GM08714 (cell line): ENCODE data around the gene PCDHAC2.

Experiments used
- H3K4me3 ChIP-seq: fragments of 200-500 bp; sonication (Bioruptor generic); 2 replicates; pipeline ENCODE4 v1.5.1; 2014; ENCODE audit warnings: mild to moderate bottlenecking, low read length, inconsistent platforms
- ZNF274 ChIP-seq: IDR thresholded peaks from 2 replicates; pipeline ENCODE4 v1.6.1; 2012; ENCODE audit warnings: mild to moderate bottlenecking, low read depth, low read length

Gene PCDHAC2

GRCh38 chr5:140973550-140973949 lies 7.3 kb downstream of the PCDHAC2 start:
- H3K4me3 ChIP-seq = no peak overlapping the region

GRCh38 chr5:140977003-140977402 lies 10.7 kb downstream of the PCDHAC2 start:
- no peak overlapping the region for H3K4me3 ChIP-seq
- TF ChIP-seq ZNF274 = no peak

More at GRCh38 chr5:140973550-140973949, 7.3 kb downstream of the PCDHAC2 start:
- no peak for TF ChIP-seq ZNF274

GRCh38 chr5:140978260-140978659 lies 12.0 kb downstream of the PCDHAC2 start:
- TF ChIP-seq ZNF274 = no peak
- no peak overlapping the region for H3K4me3 ChIP-seq

- TF ChIP-seq ZNF274 = no peak
- no peak overlapping the region for H3K4me3 ChIP-seq
These were observed 12.7 kb downstream of the PCDHAC2 start for GRCh38 chr5:140978983-140979382.

GRCh38 chr5:140982083-140982716 lies 15.9 kb downstream of the PCDHAC2 start:
- no peak overlapping the region for H3K4me3 ChIP-seq
- TF ChIP-seq ZNF274 = no peak

- TF ChIP-seq ZNF274 = no peak
- H3K4me3 ChIP-seq = no peak overlapping the region
These were observed 19.8 kb downstream of the PCDHAC2 start for GRCh38 chr5:140986117-140986521.

GRCh38 chr5:140988100-140988499 lies 21.8 kb downstream of the PCDHAC2 start:
- no peak overlapping the region for H3K4me3 ChIP-seq
- no peak for TF ChIP-seq ZNF274

GRCh38 chr5:140988608-140989007 lies 22.3 kb downstream of the PCDHAC2 start:
- H3K4me3 ChIP-seq = no peak overlapping the region
- no peak for TF ChIP-seq ZNF274

- TF ChIP-seq ZNF274 = no peak
- H3K4me3 ChIP-seq = no peak overlapping the region
These were observed 23.2 kb downstream of the PCDHAC2 start for GRCh38 chr5:140989254-140990020.

GRCh38 chr5:140992828-140993227 lies 26.6 kb downstream of the PCDHAC2 start:
- TF ChIP-seq ZNF274 = no peak
- H3K4me3 ChIP-seq = no peak overlapping the region

GRCh38 chr5:140996060-140996459 lies 29.8 kb downstream of the PCDHAC2 start:
- TF ChIP-seq ZNF274 = no peak
- no peak overlapping the region for H3K4me3 ChIP-seq

- H3K4me3 ChIP-seq = no peak overlapping the region
- TF ChIP-seq ZNF274 = no peak
These were observed 32.7 kb downstream of the PCDHAC2 start for GRCh38 chr5:140998921-140999410.

- H3K4me3 ChIP-seq = no peak overlapping the region; the same call in 1 of the 2 replicates
- no peak for TF ChIP-seq ZNF274
These were observed 35.2 kb downstream of the PCDHAC2 start for GRCh38 chr5:141001446-141001843.

GRCh38 chr5:141001844-141002604 lies 35.7 kb downstream of the PCDHAC2 start:
- TF ChIP-seq ZNF274 = no peak
- no peak overlapping the region; the same call in 1 of the 2 replicates for H3K4me3 ChIP-seq

GRCh38 chr5:141002605-141002965 lies 36.3 kb downstream of the PCDHAC2 start:
- no peak for TF ChIP-seq ZNF274
- H3K4me3 ChIP-seq = no peak overlapping the region

GRCh38 chr5:141003031-141003430 lies 36.8 kb downstream of the PCDHAC2 start:
- no peak overlapping the region for H3K4me3 ChIP-seq
- TF ChIP-seq ZNF274 = no peak
